Measurements from ENCODE around the gene AMZ1.

The AMZ1 gene

DNA sequence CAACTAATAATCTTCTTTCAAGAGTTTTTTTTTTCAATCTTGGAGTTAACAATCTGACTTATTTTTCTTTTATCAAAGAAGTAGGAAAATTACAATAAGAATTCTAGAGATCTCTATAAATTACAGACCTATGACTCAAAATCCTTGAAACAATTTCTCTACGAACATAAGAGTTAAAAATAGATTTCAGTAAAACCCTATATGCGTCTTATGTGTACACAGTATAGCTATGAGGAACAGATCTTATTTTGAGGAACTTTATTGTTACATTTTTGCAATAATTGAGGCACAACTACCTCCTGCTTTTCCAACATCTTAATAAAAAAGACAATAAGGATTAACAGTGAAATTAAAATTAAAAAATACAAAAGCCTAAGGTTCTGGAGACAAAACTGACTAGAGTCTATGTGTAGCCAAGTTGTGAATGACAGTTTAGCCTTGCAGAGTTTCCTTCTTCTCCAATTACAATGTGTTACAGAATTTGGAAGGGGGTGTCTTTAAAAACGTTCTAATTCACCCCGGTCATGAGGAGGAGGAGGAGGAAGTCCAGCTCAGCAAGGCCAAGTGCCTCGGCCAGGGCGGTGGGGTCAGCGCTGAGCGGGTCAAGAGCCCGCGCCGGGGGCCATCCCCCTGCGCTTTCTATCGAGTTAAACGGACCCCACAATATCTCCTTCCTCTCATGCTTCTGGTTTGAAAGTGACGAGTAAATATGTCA is 40.5 kb downstream of the AMZ1 start:
- FAIRE-seq (no peak), DNase-seq (ENCODE audit: insufficient read length, low spot score) (no peak)
- no peak for TF ChIP-seq CTCF (IDR thresholded peaks at IDR 0.05; ENCODE audit: insufficient read depth, missing control alignments)

DNA sequence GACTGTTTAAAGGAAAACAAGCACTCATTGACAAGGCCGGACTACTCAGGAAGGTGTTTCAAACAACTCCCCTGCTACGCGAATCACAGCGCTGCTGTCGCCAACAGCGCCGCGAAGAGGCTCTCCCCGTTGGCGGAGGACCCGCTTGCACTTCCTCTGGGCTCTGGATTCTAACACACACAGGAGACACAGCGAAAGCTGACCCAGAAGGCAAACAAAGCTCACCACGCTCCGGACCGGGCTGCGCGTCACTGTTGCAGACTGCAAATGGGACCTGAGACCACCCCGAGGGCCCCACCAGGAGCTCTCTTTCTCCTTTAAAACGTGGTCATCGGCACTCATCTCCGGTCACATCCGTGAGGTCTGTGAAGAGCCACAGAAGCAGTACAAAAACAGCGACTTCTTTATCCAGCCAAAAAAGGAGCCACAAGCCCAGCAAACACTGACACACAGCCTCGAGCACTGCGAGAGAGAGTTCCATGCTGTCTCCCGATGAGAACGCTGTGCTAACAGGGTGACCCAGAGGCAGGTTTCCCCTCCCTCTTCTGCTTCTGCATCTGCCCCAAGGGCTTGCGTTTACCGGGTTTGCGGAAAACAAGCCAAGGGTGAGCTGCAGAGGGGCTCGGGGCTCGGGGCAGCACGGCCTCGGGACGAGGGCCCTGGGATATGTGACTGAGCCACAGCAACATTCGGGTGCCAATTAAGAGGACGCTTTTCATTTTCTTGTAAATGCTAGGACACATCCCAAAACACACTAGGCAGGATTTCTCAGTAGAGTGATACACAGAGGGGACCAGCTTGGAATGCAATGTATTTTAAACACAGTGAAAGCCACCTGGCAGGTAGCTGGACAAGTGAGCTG is 41.3 kb downstream of the AMZ1 start:
- FAIRE-seq, result no peak
- no peak for TF ChIP-seq CTCF (IDR thresholded peaks at IDR 0.05; ENCODE audit: insufficient read depth, missing control alignments)
- DNase-seq (ENCODE audit: insufficient read length, low spot score), result no peak

DNA sequence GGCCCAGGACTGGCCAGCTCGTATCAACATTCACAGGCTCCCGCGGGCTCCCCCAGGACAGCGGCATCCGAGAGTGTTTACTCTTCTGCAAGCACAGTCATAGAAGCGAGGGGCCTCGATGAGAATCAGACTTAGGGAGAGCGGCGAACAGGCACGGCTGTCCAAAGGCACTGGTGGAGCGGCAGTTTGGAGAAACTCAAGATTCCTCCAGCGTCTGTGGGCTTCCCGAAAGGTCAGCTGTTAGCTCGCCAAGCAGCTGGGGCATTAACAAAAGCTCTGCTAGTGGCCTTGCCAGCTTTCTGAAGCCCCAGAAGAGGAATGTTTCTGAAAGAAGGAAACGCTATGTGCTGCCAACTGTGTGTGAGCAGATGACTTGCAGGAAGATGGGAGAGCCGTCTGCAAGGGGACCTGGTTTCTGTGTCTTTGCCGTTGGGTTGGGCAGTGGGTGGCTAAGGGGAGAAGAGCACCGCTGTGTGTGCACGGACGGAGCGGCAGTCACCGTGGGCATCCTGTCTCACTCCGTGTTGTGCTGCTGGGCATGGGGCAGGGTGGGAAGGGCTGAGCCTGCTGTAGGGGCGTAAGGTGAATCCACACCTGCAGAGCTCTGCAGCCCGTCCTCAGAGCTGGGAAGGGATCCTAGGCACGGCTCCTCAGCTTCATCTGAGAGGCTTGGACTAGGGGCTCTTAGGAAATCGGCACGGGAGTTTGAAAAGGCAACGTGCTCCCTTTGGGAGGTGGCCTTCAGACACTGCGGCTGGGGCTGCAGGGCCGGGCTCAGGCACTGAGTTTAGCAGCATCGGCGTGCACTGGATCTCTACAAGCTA is 42.1 kb downstream of the AMZ1 start:
- FAIRE-seq (no peak), DNase-seq (ENCODE audit: insufficient read length, low spot score) (no peak)
- TF ChIP-seq CTCF (IDR thresholded peaks at IDR 0.05; ENCODE audit: insufficient read depth, missing control alignments), result no peak

- FAIRE-seq (no peak), DNase-seq (ENCODE audit: insufficient read length, low spot score) (no peak)
- TF ChIP-seq CTCF (IDR thresholded peaks at IDR 0.05; ENCODE audit: insufficient read depth, missing control alignments), result no peak
Measured at GRCh38 chr7:2730846-2731770, 43.1 kb downstream of the AMZ1 start.

GRCh38 chr7:2732388-2732787 is 44.4 kb downstream of the AMZ1 start:
- DNase-seq (ENCODE audit: insufficient read length, low spot score) (no peak), FAIRE-seq (no peak)
- TF ChIP-seq CTCF (IDR thresholded peaks at IDR 0.05; ENCODE audit: insufficient read depth, missing control alignments), result no peak

GRCh38 chr7:2732959-2733584 is 45.1 kb downstream of the AMZ1 start:
- DNase-seq (ENCODE audit: insufficient read length, low spot score) (no peak), FAIRE-seq (no peak)
- no peak for TF ChIP-seq CTCF (IDR thresholded peaks at IDR 0.05; ENCODE audit: insufficient read depth, missing control alignments)

Data from D721Med (cell line).